Measurements from ENCODE around the gene SRGAP3.

DNA sequence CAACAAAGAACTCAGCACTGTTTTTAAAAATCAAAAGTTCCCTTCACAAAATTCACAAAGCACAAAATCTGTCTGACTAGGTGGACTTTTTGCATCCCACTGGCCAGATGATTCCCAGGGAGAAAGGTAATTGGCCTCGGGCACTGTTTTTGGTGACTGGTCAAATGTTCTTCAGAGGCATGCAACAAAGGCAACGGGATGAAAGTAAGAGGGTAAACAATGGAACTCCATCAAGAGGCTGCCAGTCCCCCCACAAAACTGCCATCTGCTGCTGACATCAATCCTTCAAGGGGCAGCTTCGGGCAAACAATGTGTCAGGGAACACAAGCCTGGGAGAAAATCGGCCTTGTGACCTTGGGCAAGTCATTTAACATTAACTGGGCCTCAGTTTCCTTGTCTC lies 3.3 kb downstream of the SRGAP3 start:
- TF ChIP-seq, protein P1, sequence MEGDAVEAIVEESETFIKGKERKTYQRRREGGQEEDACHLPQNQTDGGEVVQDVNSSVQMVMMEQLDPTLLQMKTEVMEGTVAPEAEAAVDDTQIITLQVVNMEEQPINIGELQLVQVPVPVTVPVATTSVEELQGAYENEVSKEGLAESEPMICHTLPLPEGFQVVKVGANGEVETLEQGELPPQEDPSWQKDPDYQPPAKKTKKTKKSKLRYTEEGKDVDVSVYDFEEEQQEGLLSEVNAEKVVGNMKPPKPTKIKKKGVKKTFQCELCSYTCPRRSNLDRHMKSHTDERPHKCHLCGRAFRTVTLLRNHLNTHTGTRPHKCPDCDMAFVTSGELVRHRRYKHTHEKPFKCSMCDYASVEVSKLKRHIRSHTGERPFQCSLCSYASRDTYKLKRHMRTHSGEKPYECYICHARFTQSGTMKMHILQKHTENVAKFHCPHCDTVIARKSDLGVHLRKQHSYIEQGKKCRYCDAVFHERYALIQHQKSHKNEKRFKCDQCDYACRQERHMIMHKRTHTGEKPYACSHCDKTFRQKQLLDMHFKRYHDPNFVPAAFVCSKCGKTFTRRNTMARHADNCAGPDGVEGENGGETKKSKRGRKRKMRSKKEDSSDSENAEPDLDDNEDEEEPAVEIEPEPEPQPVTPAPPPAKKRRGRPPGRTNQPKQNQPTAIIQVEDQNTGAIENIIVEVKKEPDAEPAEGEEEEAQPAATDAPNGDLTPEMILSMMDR (IDR thresholded peaks at IDR 0.05; ENCODE audit: poor library complexity) = no peak
- TF ChIP-seq EZH2 (IDR thresholded peaks at IDR 0.05; ENCODE audit: borderline replicate concordance) (no peak), EZH2phosphoT487 (IDR thresholded peaks at IDR 0.05; ENCODE audit: low read depth, severe bottlenecking, unreplicated experiment) (no peak)

Data from hepatocyte (in vitro differentiated cells).